Measurements from ENCODE around the gene DSC2. TPM values are rescaled to one million over a fixed set of nuclear protein-coding genes. Genes with fewer than 3 reads are reported as not detected.
A peak's percentile ranks its signal among the peaks of the same experiment; 100 is the strongest.

The DSC2 gene
- total and polyA plus RNA-seq, 2 of the 8 experiments (the other 6 are each of a cell fraction or from before 2014, with no cell fraction given): 4.6 to 39.7 TPM

GRCh38 chr18:31042406-31043181, 59.6 kb downstream of the DSC2 start, which contains the start of gene DSC3 (continued):
- TF ChIP-seq ASH2L (IDR thresholded peaks at IDR 0.05; ENCODE audit: low read length) (peak; percentile 72), CHD2 (IDR thresholded peaks at IDR 0.05; ENCODE audit: low read length) (no peak), CHD1 (IDR thresholded peaks at IDR 0.05; ENCODE audit: low read depth, low read length) (no peak), CTBP2 (IDR thresholded peaks at IDR 0.05; ENCODE audit: borderline replicate concordance, insufficient read depth, insufficient read length, low read length) (no peak), HDAC2 (IDR thresholded peaks at IDR 0.05; ENCODE audit: borderline replicate concordance in 1 of 2, low read depth in 2 of 2, low read length in 2 of 2) (no peak), EP300 (IDR thresholded peaks at IDR 0.05; ENCODE audit: borderline replicate concordance in 1 of 2, low read depth in 2 of 2, low read length in 2 of 2) (no peak), GABPA (IDR thresholded peaks at IDR 0.05; ENCODE audit: borderline replicate concordance, insufficient read depth, low read length) (no peak), CBX8 (IDR thresholded peaks at IDR 0.05; ENCODE audit: borderline replicate concordance, low read depth, low read length) (no peak), KDM4A (IDR thresholded peaks at IDR 0.05; ENCODE audit: low read depth, low read length, severe bottlenecking) (peak; percentile 77), PHF8 (conservative IDR thresholded peaks at IDR 0.05; ENCODE audit: low read depth, low read length) (peak; percentile 40), JUND (IDR thresholded peaks at IDR 0.05; ENCODE audit: low read length) (no peak), CEBPB (IDR thresholded peaks at IDR 0.05; ENCODE audit: low read depth, low read length) (no peak), JUN (IDR thresholded peaks at IDR 0.05; ENCODE audit: low read depth, low read length) (no peak), POLR2A (IDR thresholded peaks at IDR 0.05; ENCODE audit: control extremely low read depth in 1 of 2, low read depth in 2 of 2, low read length in 2 of 2) (peak; percentile 40 to 79), TAF1 (IDR thresholded peaks at IDR 0.05; ENCODE audit: low read depth, low read length) (peak; percentile 78), NANOG (IDR thresholded peaks at IDR 0.05; ENCODE audit: insufficient read depth, low read depth, low read length, poor library complexity, severe bottlenecking) (no peak), SUZ12 (IDR thresholded peaks at IDR 0.05; ENCODE audit: low read length) (peak; percentile 20), RBBP5 (IDR thresholded peaks at IDR 0.05; ENCODE audit: borderline replicate concordance, low read depth, low read length) (peak; percentile 46; the same call in 1 of the 2 replicates), SIRT6 (IDR thresholded peaks at IDR 0.05; ENCODE audit: low read length) (no peak), CREB1 (IDR thresholded peaks at IDR 0.05) (no peak), YY1 (IDR thresholded peaks at IDR 0.05; ENCODE audit: low read depth, low read length) (peak; percentile 79), CBX5 (IDR thresholded peaks at IDR 0.05; ENCODE audit: low read depth, low read length) (no peak), EGR1 (IDR thresholded peaks at IDR 0.05; ENCODE audit: borderline replicate concordance, low read depth, low read length) (no peak)
- TF ChIP-seq, protein P1, sequence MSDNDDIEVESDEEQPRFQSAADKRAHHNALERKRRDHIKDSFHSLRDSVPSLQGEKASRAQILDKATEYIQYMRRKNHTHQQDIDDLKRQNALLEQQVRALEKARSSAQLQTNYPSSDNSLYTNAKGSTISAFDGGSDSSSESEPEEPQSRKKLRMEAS (IDR thresholded peaks at IDR 0.05): peak; percentile 97

Data from H1 (cell line).